Skeletal muscle satellite cell (primary cell): ENCODE measurements around the gene ABCA6.
"Not testable (repeated sequence)": the region's sequence is repeated elsewhere in the genome, so short reads cannot be mapped to it uniquely, and the experiment has no call there.

Source experiments
- H3K27me3 ChIP-seq: 2 replicates; pipeline ENCODE4 v1.7.0; 2013; ENCODE audit warnings: low read length; ENCODE audit not compliant: control insufficient read depth, insufficient read depth
- H3K36me3 ChIP-seq: 2 replicates; pipeline ENCODE4 v1.7.0; 2013; ENCODE audit warnings: mild to moderate bottlenecking, control low read depth, low read length; ENCODE audit not compliant: insufficient read depth
- H3K4me1 ChIP-seq: 2 replicates; pipeline ENCODE4 v1.7.0; 2013; ENCODE audit warnings: low read length; ENCODE audit not compliant: control insufficient read depth, insufficient read depth
- H3K4me2 ChIP-seq: 2 replicates; pipeline ENCODE4 v1.7.0; 2013; ENCODE audit warnings: mild to moderate bottlenecking, low read length
- H3K4me3 ChIP-seq: 2 replicates; pipeline ENCODE4 v1.7.0; 2013; ENCODE audit warnings: low read length
- H3K9ac ChIP-seq: 2 replicates; pipeline ENCODE4 v1.7.0; 2013; ENCODE audit warnings: mild to moderate bottlenecking, low read depth, low read length, moderate library complexity
- H3K9me3 ChIP-seq: replicated peaks from 2 replicates; pipeline ENCODE4 v1.7.0; 2013; ENCODE audit warnings: mild to moderate bottlenecking, control low read depth, low read length

The ABCA6 gene

DNA sequence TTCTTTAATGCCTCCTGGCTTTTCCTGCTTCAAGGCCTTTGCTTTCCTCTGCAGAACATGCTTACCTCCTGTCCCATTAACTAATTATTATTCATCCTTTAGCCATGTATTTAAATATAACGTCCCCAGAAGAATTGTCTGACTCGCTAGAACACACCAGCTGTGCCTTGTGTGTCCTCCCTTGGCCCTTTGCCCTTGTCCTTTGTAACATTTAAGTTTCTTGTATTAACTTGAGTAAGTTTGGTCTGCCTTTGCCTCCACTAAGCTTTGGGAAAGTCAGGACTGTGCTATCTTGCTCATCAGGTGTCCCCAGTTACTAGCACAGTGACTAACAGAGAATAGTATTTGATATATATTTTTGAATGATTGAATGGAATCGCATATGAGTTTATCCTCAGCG is 51.3 kb downstream of the ABCA6 start:
- Histone ChIP-seq H3K4me2 (no peak overlapping the region), H3K9me3 (no peaks in the 10 kb centered on the region), H3K4me1 (no peaks in the 10 kb centered on the region), H3K27me3 (no peaks in the 10 kb centered on the region), H3K9ac (no peak overlapping the region), H3K4me3 (no peak overlapping the region), H3K36me3 (no peaks in the 10 kb centered on the region)

DNA sequence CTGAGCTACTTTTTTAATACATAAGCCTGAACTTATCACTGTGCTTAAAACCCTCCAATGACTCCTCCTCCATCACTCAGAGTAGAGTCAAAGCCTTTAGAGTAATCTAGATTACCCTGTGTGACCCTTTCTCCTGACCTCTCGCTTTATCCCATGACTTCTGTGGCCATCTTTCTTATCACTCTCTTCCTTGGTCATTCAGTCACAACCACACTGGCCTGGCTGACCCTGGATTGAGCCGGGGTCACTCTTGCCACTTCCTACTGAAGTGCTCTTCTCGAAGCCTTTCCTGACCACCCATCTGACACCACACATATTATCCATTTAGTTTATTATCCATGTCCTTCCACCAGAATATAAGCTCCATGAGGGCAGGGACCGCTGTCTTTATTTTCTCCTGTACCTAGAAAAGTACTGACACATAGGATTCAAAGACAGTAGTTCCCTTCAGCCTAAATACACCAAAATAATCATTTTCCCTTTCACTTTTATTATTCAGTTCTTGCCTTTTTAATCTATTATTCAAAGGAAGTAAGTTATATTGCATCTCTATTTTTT is 53.0 kb downstream of the ABCA6 start:
- H3K4me1 ChIP-seq: no peaks in the 10 kb centered on the region
- no peaks in the 10 kb centered on the region for H3K9me3 ChIP-seq
- H3K36me3 ChIP-seq: no peaks in the 10 kb centered on the region
- H3K4me2 ChIP-seq: no peak overlapping the region
- H3K9ac ChIP-seq: no peak overlapping the region
- no peaks in the 10 kb centered on the region for H3K27me3 ChIP-seq
- no peak overlapping the region for H3K4me3 ChIP-seq

DNA sequence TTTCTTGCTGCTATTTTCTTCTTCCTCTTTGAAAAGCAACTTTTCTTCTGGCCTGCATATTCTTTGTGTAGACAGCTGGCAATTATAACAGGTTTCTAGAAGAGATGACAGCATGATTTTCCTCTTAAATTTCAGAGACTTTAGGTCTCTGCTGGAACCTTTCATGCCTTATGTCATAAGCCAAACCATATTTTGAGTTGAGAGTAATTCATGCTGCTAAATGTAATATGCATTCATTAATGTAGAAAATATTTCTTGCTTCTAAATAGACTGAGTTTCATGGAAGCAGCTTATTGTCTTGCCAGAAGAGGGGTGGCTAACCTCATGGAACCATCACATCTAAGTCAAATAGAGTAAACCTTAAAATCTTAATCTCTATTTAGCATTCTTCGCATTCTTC is 55.1 kb downstream of the ABCA6 start:
- H3K9ac ChIP-seq: no peak overlapping the region
- no peak overlapping the region for H3K4me2 ChIP-seq
- peaks cover 5% of the 10 kb centered on the region for H3K36me3 ChIP-seq
- no peak overlapping the region for H3K4me3 ChIP-seq
- no peaks in the 10 kb centered on the region for H3K9me3 ChIP-seq
- no peaks in the 10 kb centered on the region for H3K4me1 ChIP-seq
- H3K27me3 ChIP-seq: no peaks in the 10 kb centered on the region

DNA sequence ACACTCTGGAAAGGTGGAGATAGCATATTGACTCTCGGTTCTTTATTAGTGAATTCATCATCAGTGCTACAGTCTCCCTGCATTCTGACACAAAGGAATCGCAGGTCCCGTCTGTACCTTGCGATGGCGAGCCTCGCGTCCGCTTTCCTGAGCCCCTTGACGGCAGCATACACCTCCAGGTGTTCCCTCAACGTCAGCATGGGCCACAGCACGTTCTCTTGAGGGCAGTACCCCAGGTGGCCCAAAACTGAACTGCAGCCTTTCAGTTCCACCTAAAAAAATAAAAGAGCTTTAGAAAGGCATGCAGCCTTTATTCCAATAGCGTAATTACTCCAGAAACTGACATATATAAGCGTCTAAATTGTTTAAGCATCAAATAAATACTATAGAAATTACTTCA is 56.8 kb downstream of the ABCA6 start:
- Histone ChIP-seq H3K4me1 (no peaks in the 10 kb centered on the region), H3K9me3 (no peaks in the 10 kb centered on the region), H3K9ac (no peak overlapping the region), H3K27me3 (no peaks in the 10 kb centered on the region), H3K4me2 (no peak overlapping the region), H3K4me3 (no peak overlapping the region), H3K36me3 (peaks cover 5% of the 10 kb centered on the region)

DNA sequence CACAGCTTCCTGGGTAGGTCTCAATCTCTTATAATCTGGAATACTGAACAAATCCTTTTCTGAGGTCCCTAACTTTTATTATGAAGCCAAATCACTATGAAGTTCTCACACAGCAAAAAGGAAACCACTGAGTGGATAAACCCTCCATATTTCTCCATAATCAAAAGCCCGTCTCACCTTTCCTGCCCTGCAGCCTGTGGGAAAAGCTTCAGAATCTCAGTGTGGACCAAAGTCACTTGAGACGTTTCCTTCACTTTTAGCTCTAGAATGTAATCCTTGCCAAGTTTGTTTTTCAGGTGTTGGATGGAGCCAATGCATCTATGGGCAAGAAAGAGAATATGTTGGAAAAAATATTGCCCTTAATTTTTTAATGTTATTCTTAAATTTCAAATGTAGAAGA is 59.0 kb downstream of the ABCA6 start:
- Histone ChIP-seq H3K4me1 (no peaks in the 10 kb centered on the region), H3K4me3 (no peak overlapping the region), H3K9ac (no peak overlapping the region), H3K4me2 (no peak overlapping the region), H3K9me3 (no peaks in the 10 kb centered on the region), H3K36me3 (peaks cover 5% of the 10 kb centered on the region), H3K27me3 (no peaks in the 10 kb centered on the region)

DNA sequence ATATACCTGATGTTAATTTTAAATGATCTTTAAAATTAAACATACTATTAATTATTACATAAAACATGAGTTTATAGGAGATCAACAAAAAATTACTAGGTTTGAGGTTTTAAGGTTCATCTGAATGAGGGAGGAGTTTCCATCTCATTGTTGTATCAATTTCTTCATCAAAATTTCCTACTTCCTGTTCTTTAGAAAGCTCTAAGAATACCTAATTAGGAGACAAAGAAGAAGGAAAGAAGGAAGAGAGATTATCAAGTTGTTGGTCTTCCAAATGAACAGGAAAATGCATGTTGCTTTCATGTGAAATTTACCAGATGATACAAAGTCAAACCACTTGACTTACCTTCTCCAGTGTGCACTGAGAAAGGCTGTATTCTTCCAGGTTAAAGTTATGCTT is 62.8 kb downstream of the ABCA6 start:
- Histone ChIP-seq H3K4me1 (no peaks in the 10 kb centered on the region), H3K9ac (no peak overlapping the region), H3K36me3 (peaks cover 5% of the 10 kb centered on the region), H3K27me3 (no peaks in the 10 kb centered on the region), H3K9me3 (no peaks in the 10 kb centered on the region), H3K4me3 (no peak overlapping the region), H3K4me2 (no peak overlapping the region)

DNA sequence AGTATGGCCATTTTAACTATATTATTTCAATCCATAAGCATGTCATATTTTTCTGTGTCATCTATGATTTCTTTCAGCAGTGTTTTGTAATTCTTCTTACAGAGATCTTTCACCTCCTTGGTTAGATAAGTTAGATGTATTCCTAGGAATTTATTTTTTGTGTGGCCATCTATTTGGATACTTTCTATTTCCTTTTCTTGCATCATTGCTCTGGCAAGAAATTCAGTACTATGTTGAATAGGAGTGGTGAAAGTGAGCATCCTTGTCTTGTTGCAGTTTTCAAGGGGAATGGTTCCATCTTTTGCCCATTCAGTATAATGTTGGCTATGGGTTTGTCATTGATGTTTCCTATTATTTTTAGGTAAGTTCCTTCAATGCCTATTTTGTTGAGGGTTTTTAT is 65.9 kb downstream of the ABCA6 start:
- Histone ChIP-seq H3K9me3 (no peaks in the 10 kb centered on the region), H3K4me3 (no peak overlapping the region), H3K36me3 (no peaks in the 10 kb centered on the region), H3K27me3 (no peaks in the 10 kb centered on the region), H3K4me2 (no peak overlapping the region), H3K9ac (no peak overlapping the region), H3K4me1 (no peaks in the 10 kb centered on the region)

DNA sequence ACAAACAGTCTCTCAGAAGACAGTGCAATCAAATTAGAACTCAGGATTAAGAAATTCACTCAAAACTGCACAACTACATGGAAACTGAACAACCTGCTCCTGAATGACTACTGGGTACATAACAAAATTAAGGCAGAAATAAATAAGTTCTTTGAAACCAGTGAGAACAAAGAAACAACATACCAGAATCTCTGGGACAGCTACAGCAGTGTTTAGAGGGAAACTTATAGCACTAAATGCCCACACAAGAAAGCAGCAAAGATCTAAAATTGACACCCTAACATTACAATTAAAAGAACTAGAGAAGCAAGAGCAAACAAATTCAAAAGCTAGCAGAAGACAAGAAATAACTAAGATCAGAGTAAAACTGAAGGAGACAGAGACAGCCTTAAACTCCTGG is 68.3 kb downstream of the ABCA6 start:
- not testable (repeated sequence) for H3K4me1 ChIP-seq, H3K36me3 ChIP-seq, H3K9ac ChIP-seq, H3K4me3 ChIP-seq, H3K4me2 ChIP-seq, H3K9me3 ChIP-seq, H3K27me3 ChIP-seq

DNA sequence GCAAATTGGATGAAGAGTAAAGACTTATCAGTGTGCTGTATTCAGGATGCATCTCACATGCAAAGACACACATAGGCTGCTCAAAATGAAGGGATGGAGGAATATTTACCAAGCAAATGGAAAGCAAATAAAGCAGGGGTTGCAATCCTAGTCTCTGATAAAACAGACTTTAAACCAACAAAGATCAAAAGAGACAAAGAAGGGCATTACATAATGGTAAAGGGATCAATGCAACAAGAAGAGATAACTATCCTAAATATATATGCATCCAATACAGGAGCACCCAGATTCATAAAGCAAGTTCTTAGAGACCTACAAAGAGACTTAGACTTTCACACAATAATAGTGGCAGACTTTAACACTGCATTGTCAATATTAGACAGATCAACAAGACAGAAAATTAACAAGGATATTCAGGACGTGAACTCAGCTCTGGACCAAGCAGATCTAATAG is 68.9 kb downstream of the ABCA6 start:
- not testable (repeated sequence) for H3K4me2 ChIP-seq, H3K9ac ChIP-seq, H3K4me3 ChIP-seq, H3K36me3 ChIP-seq, H3K9me3 ChIP-seq, H3K4me1 ChIP-seq, H3K27me3 ChIP-seq

DNA sequence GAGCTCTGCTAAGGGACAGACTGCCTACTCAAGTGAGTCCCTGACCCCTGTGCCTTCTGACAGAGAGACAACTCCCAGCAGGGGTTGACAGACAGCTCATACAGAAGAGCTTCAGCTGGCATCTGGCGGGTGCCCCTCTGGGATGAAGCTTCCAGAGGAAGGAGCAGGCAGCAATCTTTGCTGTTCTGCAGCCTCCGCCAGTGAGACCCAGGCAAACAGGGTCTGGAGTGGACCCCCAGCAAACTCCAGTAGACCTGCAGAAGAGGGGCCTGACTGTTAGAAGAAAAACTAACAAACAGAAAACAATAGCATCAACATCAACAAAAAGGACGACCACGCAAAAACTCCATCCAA is 70.5 kb downstream of the ABCA6 start:
- not testable (repeated sequence) for H3K9ac ChIP-seq, H3K27me3 ChIP-seq, H3K36me3 ChIP-seq, H3K4me1 ChIP-seq, H3K4me3 ChIP-seq, H3K4me2 ChIP-seq, H3K9me3 ChIP-seq

DNA sequence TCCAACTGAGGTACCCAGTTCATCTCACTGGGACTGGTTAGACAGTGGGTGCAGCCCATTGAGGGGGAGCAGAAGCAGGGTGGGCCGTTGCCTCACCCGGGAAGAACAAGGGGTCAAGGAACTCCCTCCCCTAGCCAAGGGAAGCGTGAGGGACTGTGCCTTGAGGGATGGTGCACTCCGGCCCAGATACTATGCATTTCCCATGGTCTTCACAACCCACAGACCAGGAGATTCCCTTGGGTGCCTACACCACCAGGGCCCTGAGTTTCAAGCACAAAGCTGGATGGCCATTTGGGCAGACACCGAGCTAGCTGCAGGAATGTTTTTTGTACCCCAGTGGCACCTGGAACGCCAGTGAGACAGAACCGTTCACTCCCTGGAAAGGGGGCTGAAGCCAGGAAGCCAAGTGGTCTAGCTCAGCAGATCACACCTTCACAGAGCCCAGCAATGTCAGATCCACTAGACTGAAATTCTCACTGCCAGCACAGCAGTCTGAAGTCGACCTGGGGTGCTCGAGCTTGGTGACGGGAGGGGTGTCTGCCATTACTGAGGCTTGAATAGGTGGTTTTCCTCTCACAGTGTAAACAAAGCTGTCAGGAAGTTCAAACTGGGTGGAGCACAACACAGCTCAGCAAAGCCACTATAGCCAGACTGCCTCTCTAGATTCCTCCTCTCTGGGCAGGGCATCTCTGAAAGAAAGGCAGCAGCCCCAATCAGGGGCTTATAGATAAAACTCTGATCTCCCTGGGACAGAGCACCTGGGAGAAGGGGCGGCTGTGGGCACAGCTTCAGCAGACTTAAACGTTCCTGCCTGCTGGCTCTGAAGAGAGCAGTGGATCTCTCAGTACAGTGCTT is 71.1 kb downstream of the ABCA6 start:
- not testable (repeated sequence) for H3K4me3 ChIP-seq, H3K9ac ChIP-seq, H3K4me1 ChIP-seq

DNA sequence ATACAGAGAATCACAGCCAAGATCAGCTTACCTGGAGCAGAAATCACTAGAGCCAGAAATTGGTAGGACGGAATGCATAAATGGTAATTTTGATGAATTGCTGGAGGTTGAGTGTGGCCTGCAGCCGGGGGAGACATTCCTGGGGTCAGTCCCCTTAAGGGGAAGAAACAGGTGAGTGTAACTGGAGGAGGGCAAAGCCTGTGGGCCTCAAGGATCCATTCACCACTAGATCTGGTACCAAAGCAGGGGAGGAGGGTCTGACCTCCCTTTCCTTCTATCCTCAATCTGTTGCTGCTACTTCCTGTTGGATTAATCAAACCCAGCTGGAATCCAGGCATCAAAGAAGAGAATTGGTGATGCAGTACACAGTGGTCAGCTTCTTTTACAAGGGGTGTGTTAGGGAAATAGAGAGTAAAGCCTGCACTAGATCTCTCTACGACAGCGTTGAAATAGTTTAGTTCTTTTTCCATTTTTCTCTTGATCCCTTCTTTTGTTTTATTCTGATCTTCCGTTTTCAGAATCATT is 72.4 kb downstream of the ABCA6 start:
- Histone ChIP-seq H3K36me3 (no peaks in the 10 kb centered on the region), H3K27me3 (no peaks in the 10 kb centered on the region), H3K9me3 (no peaks in the 10 kb centered on the region), H3K9ac (no peak overlapping the region), H3K4me3 (no peak overlapping the region), H3K4me1 (no peaks in the 10 kb centered on the region), H3K4me2 (no peak overlapping the region)

More for the DNA sequence above, 71.1 kb downstream of the ABCA6 start:
- H3K36me3 ChIP-seq, H3K9me3 ChIP-seq, H3K27me3 ChIP-seq, H3K4me2 ChIP-seq: not testable (repeated sequence)
